LNCAP (cell line): ENCODE data around the gene CCDC141.

Experiments used
- CTCF ChIP-seq: fragments of 450-650 bp; IDR thresholded peaks from 2 replicates; pipeline ENCODE4 v1.5.1; 2017; ENCODE audit warnings: mild to moderate bottlenecking

The CCDC141 gene

GRCh38 chr2:179022685-179023084, 27.3 kb downstream of the CCDC141 start:
- TF ChIP-seq CTCF = no peak

GRCh38 chr2:179021258-179021657, 28.7 kb downstream of the CCDC141 start:
- no peak for TF ChIP-seq CTCF

- TF ChIP-seq CTCF = peak; percentile 67
These were observed 29.7 kb downstream of the CCDC141 start for GRCh38 chr2:179020156-179020750.

GRCh38 chr2:179019260-179019659, 30.7 kb downstream of the CCDC141 start:
- TF ChIP-seq CTCF = no peak

GRCh38 chr2:179017773-179018357, 32.1 kb downstream of the CCDC141 start:
- TF ChIP-seq CTCF = no peak

- TF ChIP-seq CTCF = no peak
These were observed 44.0 kb downstream of the CCDC141 start for GRCh38 chr2:179005976-179006375.

GRCh38 chr2:178999476-178999875, 50.5 kb downstream of the CCDC141 start:
- TF ChIP-seq CTCF = no peak

- no peak for TF ChIP-seq CTCF
These were observed 51.4 kb downstream of the CCDC141 start for GRCh38 chr2:178998539-178998938.
